ENCODE measurements around the gene SLC25A11. TPM values are rescaled to one million over a fixed set of nuclear protein-coding genes. Genes with fewer than 3 reads are reported as not detected.

SLC25A11 gene
- total RNA-seq, 1 experiment from 2014 or later: 40.1 TPM

GRCh38 chr17:4895121-4895520 is 44.7 kb downstream of the SLC25A11 start:
- Mint-ChIP-seq H3K27ac (ENCODE audit: unreplicated experiment) (no peak overlapping the region), H3K27me3 (ENCODE audit: insufficient read depth, unreplicated experiment) (no peaks in the 10 kb centered on the region), H3K4me3 (ENCODE audit: unreplicated experiment) (no peak overlapping the region), H3K36me3 (ENCODE audit: insufficient read depth, unreplicated experiment) (peaks cover 8% of the 10 kb centered on the region), H3K4me1 (ENCODE audit: low read depth, unreplicated experiment) (no peaks in the 10 kb centered on the region), H3K9me3 (ENCODE audit: unreplicated experiment) (no peaks in the 10 kb centered on the region)
- DNase-seq: no peak
- ChIA-PET POLR2A (no interaction called here), CTCF (no interaction called here)
- BruUV-seq (replicated peaks): no TSS peak
- no peak for TF ChIP-seq CTCF (IDR thresholded peaks at IDR 0.05; ENCODE audit: insufficient read depth in 1 of 2, low read depth in 1 of 2, low read length in 1 of 2, severe bottlenecking in 1 of 2, unreplicated experiment in 1 of 2)
- no peaks in the 10 kb centered on the region for H3K36me3 ChIP-seq (ENCODE audit: control insufficient read depth, insufficient read depth, low read length)
- H3K27me3 ChIP-seq (replicated peaks; ENCODE audit: control insufficient read depth, insufficient read depth, low read length): no peaks in the 10 kb centered on the region
- no peaks in the 10 kb centered on the region for H3K9me3 ChIP-seq
- no peak overlapping the region for H3K4me3 ChIP-seq (ENCODE audit: low read depth, low read length)
- intact Hi-C loops (cut with micrococcal nuclease; ENCODE audit: unreplicated experiment): no loop called here
- no peaks in the 10 kb centered on the region for H3K4me1 ChIP-seq

GRCh38 chr17:4893721-4894560 is 45.9 kb downstream of the SLC25A11 start:
- intact Hi-C loops (cut with micrococcal nuclease; ENCODE audit: unreplicated experiment): no loop called here
- H3K4me1 Mint-ChIP-seq (ENCODE audit: low read depth, unreplicated experiment): no peaks in the 10 kb centered on the region
- H3K9me3 Mint-ChIP-seq (ENCODE audit: unreplicated experiment): no peaks in the 10 kb centered on the region
- Histone ChIP-seq H3K4me1 (no peaks in the 10 kb centered on the region), H3K4me3 (ENCODE audit: low read depth, low read length) (no peak overlapping the region), H3K9me3 (no peaks in the 10 kb centered on the region), H3K27me3 (replicated peaks; ENCODE audit: control insufficient read depth, insufficient read depth, low read length) (no peaks in the 10 kb centered on the region), H3K36me3 (ENCODE audit: control insufficient read depth, insufficient read depth, low read length) (no peaks in the 10 kb centered on the region)
- no peaks in the 10 kb centered on the region for H3K27me3 Mint-ChIP-seq (ENCODE audit: insufficient read depth, unreplicated experiment)
- H3K27ac Mint-ChIP-seq (ENCODE audit: unreplicated experiment): no peak overlapping the region
- no TSS peak for BruUV-seq (replicated peaks)
- no peak for DNase-seq
- ChIA-PET CTCF (no interaction called here), POLR2A (no interaction called here)
- TF ChIP-seq CTCF (IDR thresholded peaks at IDR 0.05; ENCODE audit: insufficient read depth in 1 of 2, low read depth in 1 of 2, low read length in 1 of 2, severe bottlenecking in 1 of 2, unreplicated experiment in 1 of 2): no peak
- H3K36me3 Mint-ChIP-seq (ENCODE audit: insufficient read depth, unreplicated experiment): peaks cover 6% of the 10 kb centered on the region
- no peak overlapping the region for H3K4me3 Mint-ChIP-seq (ENCODE audit: unreplicated experiment)

- CTCF ChIA-PET: no interaction called here
- Histone ChIP-seq H3K4me3 (ENCODE audit: low read depth, low read length) (no peak overlapping the region), H3K9me3 (no peaks in the 10 kb centered on the region), H3K4me1 (no peaks in the 10 kb centered on the region), H3K36me3 (ENCODE audit: control insufficient read depth, insufficient read depth, low read length) (no peaks in the 10 kb centered on the region), H3K27me3 (replicated peaks; ENCODE audit: control insufficient read depth, insufficient read depth, low read length) (no peaks in the 10 kb centered on the region)
- no peak for TF ChIP-seq CTCF (IDR thresholded peaks at IDR 0.05; ENCODE audit: insufficient read depth in 1 of 2, low read depth in 1 of 2, low read length in 1 of 2, severe bottlenecking in 1 of 2, unreplicated experiment in 1 of 2)
- BruUV-seq (replicated peaks): no TSS peak
- Mint-ChIP-seq H3K9me3 (ENCODE audit: unreplicated experiment) (no peaks in the 10 kb centered on the region), H3K36me3 (ENCODE audit: insufficient read depth, unreplicated experiment) (peaks cover 7% of the 10 kb centered on the region), H3K4me3 (ENCODE audit: unreplicated experiment) (no peak overlapping the region), H3K27ac (ENCODE audit: unreplicated experiment) (no peak overlapping the region), H3K27me3 (ENCODE audit: insufficient read depth, unreplicated experiment) (no peaks in the 10 kb centered on the region), H3K4me1 (ENCODE audit: low read depth, unreplicated experiment) (no peaks in the 10 kb centered on the region)
- intact Hi-C loops (cut with micrococcal nuclease; ENCODE audit: unreplicated experiment): no loop called here
- no peak for DNase-seq
- POLR2A ChIA-PET: no interaction called here
These were observed 46.6 kb downstream of the SLC25A11 start for GRCh38 chr17:4893272-4893671.
